Measurements from ENCODE around the gene CNGB1.

DNA sequence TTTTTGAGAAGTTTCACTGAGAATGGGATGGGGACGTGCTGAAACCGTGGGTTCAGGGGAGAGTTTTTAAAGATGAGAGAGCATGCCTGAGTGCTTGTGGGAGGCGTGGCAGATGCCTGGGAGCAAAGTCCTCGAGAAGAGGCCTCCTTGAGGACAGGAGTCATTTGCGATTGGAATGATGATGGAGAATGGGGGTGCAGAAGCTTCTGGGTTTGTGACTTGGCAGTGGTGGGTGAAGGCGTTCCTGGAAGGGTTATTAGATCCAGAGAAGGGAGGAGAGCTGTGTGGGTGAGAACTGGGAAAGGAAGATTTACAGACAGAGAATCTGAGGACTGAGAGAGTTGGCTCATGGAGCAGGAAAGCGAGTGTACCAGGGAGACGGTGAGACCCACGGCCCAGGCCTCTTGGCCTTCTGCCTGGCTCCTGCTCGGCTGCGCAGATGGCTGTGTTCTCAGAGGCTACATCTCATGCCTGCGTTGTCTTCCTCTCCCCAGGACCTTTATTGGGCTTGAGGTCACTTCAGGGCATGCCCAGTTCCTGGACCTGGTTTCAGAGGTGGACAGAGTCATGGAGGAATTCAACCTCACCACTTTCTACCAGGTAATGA lies 46.0 kb upstream of the CNGB1 start:
- TF ChIP-seq, protein P1, sequence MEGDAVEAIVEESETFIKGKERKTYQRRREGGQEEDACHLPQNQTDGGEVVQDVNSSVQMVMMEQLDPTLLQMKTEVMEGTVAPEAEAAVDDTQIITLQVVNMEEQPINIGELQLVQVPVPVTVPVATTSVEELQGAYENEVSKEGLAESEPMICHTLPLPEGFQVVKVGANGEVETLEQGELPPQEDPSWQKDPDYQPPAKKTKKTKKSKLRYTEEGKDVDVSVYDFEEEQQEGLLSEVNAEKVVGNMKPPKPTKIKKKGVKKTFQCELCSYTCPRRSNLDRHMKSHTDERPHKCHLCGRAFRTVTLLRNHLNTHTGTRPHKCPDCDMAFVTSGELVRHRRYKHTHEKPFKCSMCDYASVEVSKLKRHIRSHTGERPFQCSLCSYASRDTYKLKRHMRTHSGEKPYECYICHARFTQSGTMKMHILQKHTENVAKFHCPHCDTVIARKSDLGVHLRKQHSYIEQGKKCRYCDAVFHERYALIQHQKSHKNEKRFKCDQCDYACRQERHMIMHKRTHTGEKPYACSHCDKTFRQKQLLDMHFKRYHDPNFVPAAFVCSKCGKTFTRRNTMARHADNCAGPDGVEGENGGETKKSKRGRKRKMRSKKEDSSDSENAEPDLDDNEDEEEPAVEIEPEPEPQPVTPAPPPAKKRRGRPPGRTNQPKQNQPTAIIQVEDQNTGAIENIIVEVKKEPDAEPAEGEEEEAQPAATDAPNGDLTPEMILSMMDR (IDR thresholded peaks at IDR 0.05 in 8 of 11, conservative IDR thresholded peaks at IDR 0.05 in 3 of 11), result no peak
- TF ChIP-seq POLR2A (IDR thresholded peaks at IDR 0.05) (no peak), POLR2AphosphoS5 (IDR thresholded peaks at IDR 0.05) (no peak)
